Amygdala (tissue), 56 donors: ENCODE measurements around the gene TBC1D23.
"Not testable (repeated sequence)": the region's sequence is repeated elsewhere in the genome, so short reads cannot be mapped to it uniquely, and the experiment has no call there.

Experiments
- DNase-seq, 56 donors: peaks; one replicate each; lab custom pipeline; 2025; lab: John Stamatoyannopoulos, UW

The TBC1D23 gene

DNA sequence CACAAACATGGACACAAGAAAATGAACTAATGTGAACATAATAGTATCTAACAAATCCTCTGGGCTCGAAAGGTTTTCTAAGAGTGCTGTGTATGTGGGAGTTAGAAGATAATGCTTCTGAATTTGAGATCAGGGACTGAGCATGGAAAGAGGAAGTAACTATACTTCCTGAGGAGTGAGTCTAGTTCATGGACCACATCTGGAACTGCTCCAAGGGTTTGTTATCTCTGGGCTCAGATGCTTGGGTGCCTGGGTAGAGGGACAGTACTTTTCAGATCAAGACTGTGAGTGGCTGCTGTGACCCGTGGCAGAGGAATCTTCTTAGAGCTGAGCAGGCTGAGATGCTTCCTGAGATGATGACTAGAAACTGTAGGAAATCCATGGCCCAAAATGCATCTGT, 28.5 kb downstream of the TBC1D23 start:
- no peak for DNase-seq

DNA sequence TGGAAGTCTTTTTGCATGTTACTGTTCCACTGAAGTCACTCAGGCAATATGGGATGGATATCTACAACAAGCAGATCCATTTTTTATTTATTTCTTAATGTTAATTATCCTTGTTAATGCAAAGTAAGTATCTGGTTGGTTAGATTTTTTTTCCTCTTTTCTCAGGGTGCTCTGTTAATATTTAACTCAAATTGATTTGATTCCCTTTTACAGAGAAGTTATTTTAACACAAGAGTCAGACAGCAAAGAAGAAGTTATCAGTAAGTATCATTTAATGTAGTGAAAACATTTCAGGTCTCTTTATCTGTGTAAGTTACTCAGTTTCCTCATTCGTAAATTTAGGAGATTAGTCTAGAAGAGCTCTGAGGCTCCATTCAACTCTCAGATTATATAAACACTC, 34.3 kb downstream of the TBC1D23 start:
- DNase-seq = no peak

DNA sequence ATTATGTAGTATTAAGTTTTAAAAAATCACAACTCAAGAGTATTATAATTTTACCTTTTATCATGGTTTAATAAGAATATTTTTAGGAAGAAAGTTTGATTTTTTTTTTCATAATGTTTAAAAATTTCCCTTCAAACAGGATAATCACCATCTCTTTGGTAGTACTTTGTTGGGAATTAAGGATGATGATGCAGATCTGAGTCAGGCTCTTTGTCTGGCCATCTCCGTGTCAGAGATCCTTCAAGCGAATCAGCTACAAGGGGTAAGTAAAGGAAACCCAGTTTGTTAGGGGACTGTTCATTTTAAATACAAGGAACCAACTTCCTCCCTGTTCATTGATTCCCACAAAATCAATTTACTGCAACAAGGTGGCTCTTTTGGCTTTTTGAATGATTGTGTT, 37.0 kb downstream of the TBC1D23 start:
- DNase-seq = no peak

DNA sequence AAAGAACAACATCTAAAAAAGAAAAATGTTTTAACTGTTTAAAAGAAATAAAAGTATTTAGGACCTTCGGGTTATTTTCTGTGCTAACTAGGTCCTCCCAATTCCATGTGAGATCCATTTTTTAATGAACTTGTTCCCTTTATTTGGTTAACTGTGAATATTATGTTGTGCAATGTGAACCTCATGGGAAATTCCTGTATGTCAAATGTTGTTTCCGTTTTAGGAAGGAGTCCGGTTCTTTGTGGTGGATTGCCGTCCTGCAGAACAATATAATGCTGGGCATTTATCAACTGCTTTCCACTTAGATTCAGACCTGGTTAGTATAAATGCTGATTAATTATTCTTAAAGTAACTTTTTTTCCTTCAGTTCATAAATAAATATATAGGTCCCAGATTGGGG, 38.2 kb downstream of the TBC1D23 start:
- no peak for DNase-seq

DNA sequence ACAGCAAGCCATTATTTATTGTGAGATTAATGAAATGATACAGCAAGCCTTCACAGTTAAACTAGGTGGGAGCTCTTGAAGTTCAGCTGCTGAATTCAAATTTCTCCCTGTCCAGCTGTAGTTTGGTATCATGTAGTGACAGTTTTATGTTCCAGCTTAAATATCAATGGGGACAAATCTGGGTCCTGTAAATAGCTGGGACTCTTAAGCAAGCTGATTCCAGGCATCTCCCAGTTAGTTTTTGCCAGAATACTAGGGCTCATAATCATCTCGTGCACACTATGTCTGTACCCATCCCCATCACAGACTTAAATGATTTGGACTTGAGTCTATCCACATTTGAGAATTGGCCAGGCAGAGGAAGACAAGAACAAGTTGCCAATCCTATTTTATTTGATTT, 45.9 kb downstream of the TBC1D23 start:
- DNase-seq = no peak

DNA sequence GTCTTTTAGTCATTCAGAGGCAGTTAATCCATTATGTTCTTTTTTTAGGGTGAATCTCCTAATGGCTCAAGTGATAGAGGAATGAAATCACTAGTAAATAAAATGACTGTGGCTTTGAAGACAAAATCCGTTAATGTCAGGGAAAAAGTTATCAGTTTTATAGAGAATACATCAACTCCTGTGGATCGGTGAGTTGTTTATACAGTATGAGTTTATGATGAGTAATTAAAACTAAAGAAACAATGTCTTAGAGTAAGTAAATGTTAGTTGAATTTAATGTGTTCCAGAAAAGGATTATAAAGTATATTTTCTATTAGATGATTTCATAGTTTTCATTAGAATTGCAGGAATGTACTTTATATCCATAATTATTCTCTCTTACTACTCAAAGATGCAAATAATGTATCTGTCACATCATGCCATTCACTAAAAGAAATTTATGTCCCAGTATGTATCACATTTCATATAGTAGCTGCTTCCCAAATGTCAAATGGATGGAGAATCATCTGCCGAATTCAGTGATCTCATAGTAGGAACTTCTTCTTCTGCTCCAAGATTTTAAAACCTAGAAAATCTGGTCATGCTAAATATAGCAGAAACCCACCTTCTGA, 49.7 kb downstream of the TBC1D23 start:
- DNase-seq = no peak

DNA sequence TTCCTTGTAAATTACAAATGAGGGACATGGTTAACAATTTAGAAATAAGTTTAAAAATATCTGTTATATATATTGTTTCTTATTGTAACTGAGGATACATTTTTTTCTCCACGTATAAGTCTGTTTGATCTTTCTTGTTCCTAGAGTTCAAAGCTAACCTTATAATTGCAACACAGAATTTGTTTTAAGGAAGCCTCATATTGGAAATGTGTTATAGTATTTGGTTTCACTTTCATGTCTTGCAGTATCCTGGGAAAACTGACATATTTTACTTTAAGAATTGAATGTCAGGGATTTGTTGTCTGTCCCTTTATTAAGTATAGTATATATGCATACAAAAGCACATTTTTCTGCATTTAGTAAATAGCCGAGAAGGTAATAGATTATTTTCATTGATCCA, 50.2 kb downstream of the TBC1D23 start:
- DNase-seq = no peak

DNA sequence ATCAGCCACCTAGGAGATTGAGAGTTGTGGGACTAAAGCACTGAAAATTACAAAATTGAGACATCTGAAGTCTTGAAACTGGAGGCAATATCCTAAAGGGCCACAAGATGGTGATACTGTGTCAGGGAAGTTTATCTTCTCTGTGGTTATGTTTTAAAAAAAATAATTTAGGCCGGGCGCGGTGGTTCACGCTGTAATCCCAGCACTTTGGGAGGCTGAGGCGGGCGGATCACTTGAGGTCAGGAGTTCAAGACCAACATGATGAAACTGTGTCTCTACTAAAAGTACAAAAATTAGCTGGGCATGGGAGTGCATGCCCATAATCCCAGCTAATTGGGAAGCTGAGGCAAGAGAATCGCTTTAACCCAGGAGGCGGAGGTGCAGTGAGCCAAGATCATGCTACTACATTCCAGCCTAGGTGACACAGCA, 55.9 kb downstream of the TBC1D23 start:
- peak in 3 of 56 donors; percentile 6 to 21 (median 6) for DNase-seq

DNA sequence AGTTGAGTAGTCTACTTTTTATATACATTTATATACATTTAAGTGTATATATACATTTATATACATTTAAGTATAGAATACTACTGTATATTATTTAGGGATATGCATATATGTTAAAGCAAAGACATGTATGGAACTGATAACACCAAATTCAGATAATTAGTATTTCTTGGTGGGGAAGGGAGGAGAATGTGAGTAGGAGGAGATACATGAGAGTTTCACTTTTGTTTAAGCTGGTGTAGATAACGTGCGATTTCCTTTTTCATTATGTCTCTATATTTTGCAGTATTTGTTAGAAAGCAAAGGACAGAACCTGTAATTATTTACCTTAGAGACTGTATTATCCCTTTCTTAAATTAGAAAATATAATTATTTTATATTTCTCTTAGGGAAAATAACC, 57.1 kb downstream of the TBC1D23 start:
- no peak for DNase-seq

DNA sequence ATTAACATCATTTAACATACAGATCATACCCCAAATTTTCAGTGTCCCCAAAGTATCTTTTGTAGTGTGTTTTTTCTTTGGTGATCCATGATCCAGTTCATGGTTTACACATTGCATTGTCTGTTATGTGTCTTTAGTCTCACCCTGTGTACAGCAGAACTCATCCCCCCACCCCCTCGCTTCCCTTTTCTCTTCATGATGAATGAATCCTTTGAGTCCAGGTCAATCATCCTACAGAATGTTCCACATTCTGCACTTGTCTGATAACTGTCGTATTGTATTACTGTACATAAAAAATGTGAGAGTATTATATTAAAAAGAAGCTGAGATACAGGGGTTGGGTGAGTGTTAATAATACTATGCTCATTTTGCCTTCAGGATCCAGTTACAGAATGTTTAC, 59.2 kb downstream of the TBC1D23 start:
- no peak for DNase-seq

DNA sequence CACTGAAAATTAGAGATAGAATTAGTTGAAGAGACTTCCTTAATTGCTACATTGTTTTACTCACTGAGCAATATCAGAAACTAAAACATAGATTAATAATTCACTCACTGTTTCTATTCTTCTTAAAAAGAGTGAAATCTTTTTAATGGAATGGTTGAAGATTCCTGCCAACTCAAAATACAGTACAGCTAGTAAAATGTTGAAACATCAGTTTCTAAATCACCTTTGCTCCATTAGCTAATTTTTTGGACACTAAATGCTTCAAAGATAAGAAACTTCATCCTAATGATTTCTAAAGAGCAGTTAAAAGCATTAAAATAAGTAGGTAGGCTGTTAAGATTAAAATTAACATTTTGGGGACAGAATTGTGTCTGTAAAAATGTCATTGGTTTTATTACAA, 63.3 kb downstream of the TBC1D23 start:
- DNase-seq = no peak

DNA sequence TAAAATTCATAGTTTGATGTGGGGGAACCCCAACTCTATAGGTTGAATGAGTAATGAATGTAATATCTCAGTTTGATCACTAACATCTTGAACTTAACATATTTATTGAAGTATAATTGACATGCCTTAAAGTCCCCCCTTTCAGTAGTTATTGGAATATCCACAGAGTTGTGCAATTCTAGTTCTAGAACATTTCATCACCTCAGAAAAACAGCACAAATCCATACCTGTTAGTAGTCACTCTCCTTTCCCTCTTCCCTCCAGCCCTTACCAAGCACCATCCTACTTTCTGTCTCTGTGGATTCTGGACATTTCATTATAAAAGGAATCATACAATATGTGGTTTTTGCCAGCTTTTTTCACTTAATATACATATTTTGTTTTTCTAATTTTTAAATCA, 65.0 kb downstream of the TBC1D23 start:
- DNase-seq = no peak

DNA sequence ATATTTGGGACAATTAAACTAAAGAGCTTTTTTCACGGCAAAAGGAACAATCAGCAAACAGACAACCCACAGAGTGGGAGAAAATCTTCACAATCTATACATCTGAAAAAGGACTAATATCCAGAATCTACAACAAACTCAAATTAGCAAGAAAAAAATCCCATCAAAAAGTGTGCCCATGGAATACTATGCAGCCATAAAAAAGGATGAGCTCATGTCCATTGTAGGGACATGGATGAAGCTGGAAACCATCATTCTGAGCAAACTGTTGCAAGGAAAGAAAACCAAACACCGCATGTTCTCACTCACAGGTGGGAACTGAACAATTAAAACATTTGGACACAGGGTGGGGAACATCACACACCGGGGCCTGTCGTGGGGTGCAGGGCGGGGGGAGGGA, 66.6 kb downstream of the TBC1D23 start:
- DNase-seq = not testable (repeated sequence)

DNA sequence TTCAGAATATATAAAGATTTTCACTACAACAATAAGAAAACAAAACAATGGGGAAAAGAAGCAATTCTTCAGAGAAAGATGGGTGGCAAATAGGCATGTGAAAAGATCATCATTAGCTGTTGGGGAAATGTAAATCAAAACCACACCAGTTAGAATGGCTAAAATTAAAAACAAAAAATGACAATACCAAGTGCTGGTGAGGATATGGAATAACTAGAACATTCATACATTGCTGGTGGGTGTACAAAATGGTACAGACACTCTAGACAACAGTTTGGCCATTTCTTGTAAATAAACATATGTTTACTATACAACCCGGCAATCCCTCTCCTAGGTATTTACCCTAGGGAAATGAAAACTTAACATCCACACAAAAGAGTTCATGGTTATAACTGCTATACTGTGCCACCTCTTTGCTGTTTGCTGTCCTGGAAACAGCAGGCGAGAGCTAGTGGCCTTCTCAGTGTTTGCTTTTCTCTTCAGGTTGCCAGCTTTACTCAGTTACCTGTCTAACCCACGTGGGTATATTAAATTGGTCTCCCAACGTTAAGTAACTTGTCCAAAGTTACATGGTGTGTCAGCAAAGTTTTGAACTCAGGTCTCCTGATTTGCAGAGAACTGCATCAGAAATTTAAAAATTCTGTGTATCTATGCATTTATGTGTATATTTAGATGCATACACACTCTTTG, 69.2 kb downstream of the TBC1D23 start:
- DNase-seq = no peak

DNA sequence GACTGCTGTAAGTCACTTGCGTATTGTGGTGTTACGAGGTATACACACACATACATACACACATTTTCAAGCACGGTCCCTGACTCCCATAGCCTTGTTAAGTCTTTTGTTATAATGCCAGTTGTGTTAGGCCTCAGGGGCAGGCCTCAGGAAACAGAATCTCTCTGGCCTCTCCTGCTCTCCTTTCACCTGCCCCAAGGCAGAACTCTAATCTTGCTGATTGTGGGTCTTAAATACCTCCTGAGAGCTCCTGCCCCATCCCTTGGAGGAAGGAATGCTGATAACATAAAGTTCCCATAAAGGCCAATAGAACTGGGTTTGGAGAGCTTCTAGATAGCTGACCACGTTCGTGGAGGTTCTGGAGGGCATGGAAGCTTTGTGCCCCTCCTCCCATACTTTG, 69.9 kb downstream of the TBC1D23 start:
- DNase-seq = no peak

DNA sequence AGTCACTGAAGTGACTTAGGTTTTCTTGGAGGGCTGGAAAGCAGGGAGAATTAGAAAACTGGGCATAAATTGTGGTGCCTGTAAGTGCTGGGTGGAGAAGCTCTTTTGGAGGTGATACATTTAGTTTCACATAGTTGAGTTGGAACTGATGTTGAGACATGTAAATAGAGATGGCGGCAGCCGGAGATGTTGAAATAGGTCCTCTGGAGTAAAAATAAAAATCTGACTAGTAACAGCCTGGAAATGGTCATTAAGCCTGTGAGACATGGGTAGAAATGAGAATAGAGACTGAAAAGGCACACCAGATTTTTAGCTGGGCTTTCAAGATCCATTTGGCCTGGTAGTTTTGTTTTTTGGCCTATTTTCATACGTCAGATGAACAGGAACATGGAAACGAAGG, 70.9 kb downstream of the TBC1D23 start:
- DNase-seq = no peak

DNA sequence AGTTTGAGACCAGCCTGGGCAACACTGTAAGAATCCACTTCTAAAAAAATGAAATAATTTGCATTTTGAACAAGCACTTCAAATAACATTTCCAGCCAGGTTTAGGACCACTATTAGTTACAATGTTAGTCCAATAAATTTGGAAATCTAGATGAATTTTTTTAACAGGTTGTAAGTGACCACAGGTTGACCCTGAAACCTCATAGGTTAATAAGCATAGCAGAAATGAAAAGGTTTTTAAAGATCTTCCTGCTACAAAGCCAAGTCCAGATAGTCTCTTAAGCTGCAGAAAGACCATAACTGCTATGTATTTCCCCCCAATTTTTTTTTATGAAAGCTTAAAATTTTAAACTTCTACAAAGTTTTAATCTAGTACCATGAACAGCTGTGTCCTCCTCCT, 72.3 kb downstream of the TBC1D23 start:
- DNase-seq = no peak

DNA sequence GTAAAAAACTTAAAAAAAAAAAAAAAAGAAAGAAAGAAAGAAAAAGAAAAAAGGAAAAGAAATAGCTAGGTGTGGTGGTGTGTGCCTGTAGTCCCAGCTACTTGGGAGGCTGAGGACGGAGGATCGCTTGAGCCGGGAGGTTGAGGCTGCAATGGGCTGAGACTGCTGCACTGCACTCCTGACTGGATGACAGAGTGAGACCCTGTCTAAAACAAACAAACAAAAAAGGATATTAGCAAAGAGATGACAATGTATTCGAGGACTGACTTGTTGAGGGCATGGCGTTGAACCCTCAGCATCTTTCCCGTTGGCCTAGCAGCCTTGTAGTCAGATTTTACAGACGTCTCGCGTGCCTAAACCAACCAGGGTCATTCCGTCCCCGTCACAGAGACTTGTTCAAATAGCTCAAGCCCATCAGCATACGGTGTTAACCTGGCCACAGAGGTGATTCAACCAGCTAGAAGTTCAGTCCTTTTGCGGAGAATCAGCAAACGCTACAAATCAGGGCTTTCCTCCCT, 73.2 kb downstream of the TBC1D23 start:
- peak in 3 of 56 donors; percentile 33 to 44 (median 39) for DNase-seq

DNA sequence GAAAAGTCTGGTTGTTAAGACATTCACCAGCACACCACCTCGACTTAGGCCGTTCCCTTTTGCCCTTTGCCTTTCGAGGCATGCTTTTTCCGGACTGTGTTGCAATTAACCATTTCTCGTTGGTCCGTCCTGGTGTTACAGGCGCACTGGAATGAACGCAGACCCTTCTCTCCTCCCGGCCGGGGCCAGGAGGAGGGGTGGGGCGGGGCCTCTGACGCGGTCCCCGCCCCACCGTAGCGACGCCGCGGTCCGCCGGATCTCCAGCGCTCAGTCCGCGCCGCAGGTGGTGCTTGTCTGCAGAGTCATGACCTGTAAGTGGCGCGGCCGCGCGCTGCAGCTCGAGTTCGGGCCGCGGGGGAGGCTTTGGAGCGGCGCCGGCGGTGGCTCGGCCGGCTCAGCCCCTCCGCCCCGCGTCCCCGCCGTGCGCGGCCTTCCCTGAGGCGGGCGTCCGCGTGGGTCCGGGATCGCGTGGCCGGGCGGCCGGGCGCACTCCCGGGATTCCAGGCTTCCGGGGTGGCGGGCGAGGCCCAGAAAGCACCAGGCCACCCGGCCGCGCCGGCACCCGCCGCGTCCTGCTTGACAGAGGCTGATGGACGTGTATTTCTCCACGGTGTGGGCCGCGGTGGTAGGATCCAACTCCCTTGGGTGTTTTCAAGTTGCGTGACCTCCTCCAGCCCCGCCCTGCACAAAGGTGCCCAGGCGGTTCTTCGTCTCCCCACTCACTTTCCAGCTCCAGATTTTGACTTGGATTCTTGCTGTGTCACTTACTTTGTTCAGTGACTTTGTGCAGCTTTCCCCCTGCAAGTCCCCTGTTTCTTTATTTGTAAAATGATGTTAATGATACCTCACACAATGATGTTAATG, 73.9 kb downstream of the TBC1D23 start, which contains the start of gene NIT2:
Gene NIT2, plus strand, starts transcription at position 270 of the 864 bp plus-strand sequence. Its CDS starts 35 bp downstream, at position 305.
- peak in 51 of 56 donors; percentile 13 to 82 (median 49) for DNase-seq

DNA sequence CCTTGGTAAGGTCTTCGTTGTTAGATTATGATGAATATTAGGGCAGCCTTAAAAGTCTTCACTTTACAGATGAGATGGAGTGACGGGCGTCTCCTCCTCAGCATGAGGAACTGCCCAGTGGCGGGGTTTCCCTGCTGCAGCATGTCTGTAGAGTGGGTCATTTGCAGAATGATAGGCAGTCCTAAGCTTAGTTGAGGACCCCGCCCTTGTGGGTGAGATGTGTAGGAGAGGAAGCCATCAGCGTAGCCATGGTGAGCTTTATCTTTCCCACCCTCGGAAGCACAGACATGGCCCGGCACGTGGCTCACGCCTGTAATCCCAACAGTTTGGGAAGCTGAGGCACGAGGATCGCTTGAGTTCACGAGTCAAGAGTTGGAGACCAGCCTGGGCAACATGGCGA, 74.6 kb downstream of the TBC1D23 start:
- peak in 6 of 56 donors; percentile 1 to 33 (median 6) for DNase-seq

DNA sequence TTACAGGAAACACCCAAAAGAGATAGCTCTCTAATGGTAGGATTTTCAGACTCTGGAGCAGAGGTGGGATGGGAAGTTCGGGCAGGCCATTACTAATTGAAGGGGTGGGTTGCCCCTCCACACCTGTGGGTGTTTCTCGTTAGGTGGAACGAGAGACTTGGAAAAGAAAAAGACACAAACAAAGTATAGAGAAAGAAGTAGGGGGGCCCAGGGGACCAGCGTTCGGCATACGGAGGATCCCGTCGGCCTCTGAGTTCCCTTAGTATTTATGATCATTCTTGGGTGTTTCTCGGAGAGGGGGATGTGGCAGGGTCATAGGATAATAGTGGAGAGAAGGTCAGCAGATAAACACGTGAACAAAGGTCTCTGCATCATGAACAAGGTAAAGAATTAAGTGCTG, 75.4 kb downstream of the TBC1D23 start:
- DNase-seq = not testable (repeated sequence)
